Activated CD4-positive, alpha-beta T cell treated with anti-CD3 and anti-CD28 coated beads, Interleukin-2, Interleukin-4, amounts not matched to agents 100 ng/mL and 50 ng/mL, durations not matched to agents 16 hours and 8 hours (primary cell): Measurements from ENCODE around the gene EPC2.
A peak's percentile ranks its signal among the peaks of the same experiment; 100 is the strongest.

Experiments used
- DNase-seq: peaks from one replicate; pipeline ENCODE4 v3.0.0-alpha.2; 2020; ENCODE audit warnings: low spot score

Gene EPC2

DNA sequence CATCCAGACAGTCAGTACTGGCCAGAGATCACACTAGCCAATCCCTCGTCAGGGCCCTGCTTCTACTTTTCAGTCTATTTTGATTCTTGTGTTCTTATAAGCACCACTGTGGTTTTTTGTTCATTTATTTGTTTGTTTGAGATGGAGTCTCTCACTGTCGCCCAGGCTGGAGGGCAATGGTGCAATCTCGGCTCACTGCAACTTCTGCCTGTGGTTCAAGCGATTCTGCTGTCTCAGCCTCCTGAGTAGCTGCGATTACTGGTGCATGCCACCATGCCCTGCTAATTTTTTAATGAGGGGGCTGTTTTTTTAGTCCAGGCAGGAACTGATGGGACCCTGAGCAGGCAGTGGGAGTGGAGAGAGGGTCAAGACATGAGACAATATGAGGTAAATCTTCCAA, 165.5 kb downstream of the EPC2 start:
- no peak for DNase-seq

DNA sequence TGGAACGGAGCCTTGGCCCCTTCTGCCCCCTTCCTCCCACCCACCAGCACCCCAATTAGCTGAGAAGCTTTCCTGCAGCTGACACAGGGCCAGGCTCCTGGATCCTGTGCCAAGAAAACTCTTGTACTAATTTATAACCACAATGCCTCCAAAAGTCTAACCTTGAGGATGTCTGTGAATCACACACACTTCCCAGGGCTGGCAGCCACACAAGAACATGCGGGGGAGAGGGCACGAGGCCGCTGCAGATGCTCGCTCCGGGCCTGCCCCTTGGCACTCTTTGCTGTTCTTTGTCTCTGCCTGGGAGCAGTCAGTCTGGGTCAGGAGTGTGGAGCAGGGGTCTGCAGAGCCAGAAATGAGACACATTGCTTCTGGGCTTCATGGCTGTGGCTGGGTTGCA, 167.8 kb downstream of the EPC2 start:
- DNase-seq, result no peak

DNA sequence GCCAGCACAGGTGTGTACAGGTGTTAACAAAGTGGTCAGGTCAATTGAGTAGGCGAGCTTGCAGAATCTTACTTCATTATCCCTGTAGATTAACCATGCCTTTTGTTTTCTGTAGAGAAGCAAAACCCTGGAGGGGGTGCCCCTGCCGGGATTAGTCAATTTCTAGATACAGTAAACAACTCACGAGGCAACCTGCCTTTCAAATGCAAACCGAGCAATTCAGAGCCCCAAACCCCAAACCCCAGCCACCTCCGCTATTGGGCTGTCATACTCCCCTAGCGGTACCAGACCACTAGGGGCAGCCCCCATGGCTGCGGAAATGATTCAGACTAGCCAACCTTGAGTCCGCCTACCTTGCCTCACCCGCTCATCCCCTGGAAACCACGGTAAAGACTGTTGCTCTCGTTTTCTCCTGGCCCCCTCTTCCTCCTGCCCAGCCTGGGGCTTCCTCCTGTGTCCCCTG, 169.1 kb downstream of the EPC2 start:
- DNase-seq, result peak; percentile 87

DNA sequence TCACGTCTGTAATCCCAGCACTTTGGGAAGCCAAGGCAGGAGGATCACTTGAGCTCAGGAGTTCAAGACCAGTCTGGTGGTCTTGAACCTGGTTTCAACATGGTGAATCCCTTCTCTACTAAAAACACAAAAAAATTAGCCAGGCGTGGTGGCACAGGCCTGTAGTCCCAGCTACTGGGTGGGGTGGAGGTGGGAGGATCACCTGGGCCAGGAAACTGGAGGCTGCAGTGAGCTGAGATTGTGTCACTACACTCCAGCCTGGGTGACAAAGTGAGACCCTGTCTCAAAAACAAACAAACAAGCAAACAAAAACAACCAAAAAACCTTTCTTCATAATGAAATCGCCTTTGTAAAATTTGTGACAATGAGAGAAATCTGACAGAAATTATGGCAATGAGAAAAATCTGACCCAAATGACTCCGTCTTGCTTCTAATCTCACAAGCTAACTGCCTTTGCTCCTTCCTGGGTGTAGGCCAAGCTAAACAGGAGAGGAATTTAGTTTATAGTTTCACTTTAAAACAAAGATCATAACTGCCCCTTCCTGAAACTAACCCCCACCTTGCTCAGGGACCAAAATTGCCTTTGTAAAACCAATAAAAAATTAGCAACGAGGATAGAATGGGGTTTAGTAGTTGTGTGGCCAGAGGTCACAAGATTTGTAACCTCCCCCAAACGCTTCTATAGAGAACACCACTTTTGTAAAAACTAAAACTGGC, 169.8 kb downstream of the EPC2 start:
- DNase-seq, result no peak

DNA sequence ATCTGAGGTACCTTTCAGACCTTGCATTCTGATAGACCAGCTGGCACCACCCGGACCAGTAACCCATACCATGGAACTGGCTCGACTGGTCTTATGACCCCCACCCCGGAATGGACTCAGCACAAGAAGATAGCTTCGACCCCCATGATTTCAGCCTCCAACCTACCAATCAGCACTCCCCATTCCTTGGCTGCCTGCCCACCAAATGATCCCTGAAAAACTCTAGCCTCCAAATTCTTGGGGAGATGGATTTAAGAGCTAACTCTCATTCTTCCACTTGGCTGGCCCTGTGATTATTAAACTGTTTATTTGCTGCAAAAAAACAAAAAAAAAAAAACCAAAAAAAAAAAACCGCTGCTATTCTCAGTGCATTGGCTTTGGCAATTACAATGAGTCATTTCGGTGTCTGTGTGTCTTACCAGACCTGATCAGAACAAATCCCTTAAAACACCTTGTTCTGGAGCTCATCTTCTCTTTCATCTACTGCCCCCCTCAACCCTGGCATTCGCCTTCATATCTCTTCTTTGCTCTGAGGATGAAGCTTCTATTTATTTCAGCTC, 170.4 kb downstream of the EPC2 start:
- no peak for DNase-seq

DNA sequence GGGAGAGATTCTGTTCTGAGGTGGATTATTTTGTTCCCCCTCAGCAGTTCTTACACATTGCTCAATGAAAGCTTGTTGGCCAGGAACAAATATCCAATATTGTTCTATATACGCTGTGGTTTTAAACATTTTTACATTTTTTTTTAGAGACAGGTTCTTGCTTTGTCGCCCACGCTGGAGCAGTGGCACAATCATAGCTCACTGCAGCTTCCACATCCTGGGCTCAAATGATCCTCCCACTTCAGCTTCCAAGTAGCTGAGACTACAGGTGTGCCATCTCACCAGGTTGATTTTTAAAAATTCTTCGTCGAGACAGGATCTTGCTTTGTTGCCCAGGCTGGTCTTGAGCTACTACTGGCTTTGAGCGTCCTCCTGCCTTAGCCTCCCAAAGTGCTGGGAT, 171.6 kb downstream of the EPC2 start:
- DNase-seq, result no peak

DNA sequence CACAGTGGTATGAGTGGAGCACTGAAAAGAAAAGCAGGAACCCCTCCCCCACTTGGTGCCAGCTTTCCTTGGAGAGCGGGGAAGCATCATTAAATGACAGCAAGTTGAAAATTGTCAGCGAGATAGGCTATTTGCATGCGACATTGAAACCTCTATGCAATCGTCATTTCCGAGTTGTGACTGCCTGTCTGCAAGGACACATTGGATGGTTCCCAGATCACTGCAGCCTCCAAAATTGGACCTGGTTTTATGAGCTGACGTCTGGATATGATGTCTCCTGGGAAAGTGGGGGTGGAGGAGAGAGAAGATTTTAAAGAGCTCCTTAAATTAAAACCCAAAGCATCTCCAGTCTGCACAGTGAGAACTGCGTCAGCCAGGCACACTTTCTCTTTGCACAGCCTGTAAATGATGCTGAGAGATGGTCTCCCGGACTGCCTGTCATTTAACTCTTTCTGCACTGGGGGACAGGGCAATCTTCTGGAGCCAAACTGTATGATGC, 172.7 kb downstream of the EPC2 start:
- no peak for DNase-seq

DNA sequence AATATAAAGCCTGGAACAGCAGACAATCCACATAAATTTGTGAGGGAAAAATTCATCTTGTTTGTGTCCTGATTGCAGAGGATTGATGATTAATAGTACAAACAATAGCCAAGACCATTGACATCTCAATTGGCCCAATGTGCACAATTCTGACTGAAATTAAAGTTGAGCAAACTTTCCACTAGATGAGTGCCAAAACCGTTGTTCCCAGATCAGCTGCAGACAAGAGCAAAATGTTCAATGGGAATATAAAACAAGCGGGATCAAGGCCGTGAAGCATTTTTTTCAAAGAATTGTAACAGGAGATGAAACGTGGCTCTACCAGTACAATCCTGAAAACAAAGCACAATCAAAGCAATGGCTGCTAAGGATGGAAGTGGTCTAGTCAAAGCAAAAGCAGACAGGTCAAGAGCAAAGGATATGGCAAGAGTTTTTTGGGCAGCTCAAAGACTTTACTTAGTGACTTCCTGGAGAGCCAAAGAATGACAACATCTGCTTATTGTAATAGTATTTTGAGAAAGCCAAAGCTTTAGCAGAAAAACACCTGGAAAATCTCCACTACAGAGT, 174.6 kb downstream of the EPC2 start:
- DNase-seq, result no peak

DNA sequence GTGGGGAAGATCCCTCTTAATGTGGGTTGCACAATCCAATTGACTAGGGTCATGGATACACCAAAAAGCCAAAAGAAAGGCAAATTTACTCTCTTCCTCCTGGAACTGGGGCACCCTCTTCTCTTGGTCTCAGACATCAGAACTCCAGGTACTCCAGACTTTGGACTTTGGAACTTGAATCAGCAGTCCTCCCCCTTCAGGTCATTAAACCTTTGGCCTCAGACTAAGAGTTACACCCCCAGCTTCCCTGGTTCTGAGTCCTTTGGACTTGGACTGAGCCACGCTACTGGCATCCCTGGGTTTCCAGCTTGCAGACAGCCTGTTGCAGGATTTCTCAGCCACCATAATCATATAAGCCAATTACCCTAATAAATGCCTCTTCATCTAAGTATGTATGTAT, 179.6 kb downstream of the EPC2 start:
- no peak for DNase-seq

DNA sequence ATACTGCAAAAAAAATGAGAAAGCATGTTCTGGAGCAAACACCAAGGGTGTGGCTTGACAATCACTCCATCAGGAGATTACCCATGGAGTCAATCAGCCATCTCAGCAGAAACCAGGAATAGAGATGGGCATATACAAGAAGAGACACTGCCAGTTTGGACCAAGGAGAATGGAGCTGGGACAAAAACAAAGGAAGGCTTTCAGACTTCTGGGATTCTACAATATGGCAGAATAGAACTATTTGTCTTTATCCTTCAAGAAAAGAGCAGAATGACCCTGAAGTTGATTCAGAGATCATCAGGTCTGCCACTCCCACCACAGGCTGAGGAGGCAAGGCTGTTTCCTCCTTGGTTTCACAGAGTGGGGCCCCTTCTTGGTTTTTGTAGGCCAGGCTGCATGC, 182.2 kb downstream of the EPC2 start:
- no peak for DNase-seq

DNA sequence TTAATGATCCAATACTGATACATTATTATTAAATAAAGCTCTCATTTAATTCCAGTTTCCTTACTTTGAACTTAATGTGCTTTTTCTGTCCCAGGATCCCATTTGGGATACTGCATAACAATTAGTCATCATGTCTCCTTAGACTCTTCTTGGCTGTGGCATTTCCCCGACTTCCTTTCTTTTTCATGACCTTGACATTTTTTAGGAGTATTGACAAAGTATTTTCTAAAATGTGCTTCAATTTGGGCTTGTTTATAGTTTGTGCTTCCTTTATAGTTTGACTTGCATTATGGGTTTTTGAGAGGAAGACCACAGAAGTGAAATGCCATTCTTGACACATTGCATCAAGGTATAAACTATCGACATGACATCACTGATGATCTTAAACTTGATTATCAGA, 184.4 kb downstream of the EPC2 start:
- DNase-seq, result no peak

DNA sequence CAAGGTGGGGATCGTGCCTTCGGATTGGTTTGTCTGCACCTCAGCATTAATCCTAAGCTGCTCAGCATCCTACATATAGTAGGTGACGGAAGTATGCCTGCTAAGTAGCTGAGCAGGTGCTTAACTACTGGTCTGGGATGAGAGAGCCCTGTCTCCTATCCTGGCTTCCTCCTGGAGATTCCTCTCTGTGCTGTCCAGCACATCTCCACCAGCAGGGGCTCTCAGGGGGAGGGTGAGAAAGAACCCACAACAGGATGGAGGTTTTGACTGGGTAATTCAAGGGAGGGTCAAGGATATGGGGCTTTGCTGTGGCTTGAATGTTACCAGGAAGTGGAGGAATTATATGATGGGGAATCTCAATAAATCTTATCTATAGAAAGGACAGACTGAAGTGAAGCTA, 185.1 kb downstream of the EPC2 start:
- DNase-seq, result no peak

DNA sequence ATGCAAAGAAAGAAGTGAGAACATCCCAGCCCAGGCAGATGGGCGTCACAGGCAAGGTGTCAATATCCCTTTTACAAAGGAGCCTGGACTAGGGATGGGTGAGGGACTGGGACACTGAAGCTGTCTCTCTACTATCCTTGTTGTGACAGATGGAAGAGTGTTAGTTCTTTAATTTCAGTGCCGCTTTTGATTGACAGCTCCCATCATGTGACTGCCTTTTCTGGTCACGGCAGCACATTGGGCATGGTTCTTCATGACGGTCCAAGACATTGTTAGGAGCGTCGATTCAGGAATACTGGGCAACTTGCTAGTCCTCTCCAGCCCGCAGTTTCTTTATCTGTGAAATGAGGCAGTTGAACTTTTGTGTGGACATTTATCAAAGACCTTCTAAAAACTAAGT, 188.1 kb downstream of the EPC2 start:
- no peak for DNase-seq
